SKM-1 treated with dmso at 0.1 percent for 144 hours (cell line): ENCODE data around the gene RAD51B.

Experiments used
- DNase-seq: peaks from one replicate; lab custom pipeline; 2025; ENCODE audit not compliant: unreplicated experiment; lab: John Stamatoyannopoulos, UW

The RAD51B gene

DNA sequence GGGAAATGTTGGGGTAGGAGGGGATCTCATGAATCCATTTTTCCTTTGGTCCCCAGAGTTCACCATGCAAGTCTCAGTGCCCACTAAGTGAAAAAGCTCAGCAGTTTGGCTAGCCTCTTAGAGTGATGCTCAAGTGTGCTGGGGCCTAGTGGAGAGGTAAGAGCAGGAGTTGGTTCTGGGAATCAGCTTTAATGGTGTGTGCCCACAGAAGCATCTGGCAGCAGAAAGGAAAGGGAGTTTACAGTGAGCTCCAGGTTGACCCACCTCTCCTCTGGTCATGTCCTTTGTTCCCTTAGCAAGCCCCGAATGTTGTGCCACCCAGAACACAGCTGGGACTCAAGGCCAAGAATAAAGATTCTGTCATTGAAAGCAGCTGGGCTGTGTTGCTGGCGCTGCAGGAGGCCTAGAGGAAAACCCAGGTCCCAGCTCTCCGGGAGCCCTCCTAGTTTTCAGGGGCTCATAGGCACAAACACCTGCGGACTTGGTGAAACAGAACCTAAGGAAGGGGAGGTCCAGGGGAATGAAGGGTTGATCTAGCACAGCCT lies 652.5 kb downstream of the RAD51B start:
- DNase-seq: no peak

DNA sequence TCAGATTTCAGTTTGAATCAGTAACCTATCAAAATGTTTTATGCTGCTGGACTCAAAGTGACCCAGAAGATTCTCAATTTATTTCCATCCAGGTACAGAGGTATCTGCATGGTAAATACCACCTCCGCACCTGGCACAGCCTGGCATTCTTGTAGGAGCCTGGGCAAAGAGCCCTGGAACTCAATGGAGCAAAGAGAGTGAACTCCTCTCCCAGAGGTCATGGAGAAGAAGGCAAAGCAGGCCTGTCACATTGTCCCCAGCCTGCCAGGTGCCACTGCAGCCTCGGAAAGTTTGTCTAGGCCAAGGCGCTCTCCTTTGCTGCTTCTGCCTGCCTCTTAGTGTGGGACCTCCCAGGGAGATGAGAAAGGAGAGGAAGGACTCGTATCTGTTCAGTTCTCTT lies 653.5 kb downstream of the RAD51B start:
- DNase-seq: no peak

- DNase-seq: no peak
Observed at GRCh38 chr14:68473794-68474193, 654.2 kb downstream of the RAD51B start.

GRCh38 chr14:68474741-68475140 lies 655.2 kb downstream of the RAD51B start:
- no peak for DNase-seq

DNA sequence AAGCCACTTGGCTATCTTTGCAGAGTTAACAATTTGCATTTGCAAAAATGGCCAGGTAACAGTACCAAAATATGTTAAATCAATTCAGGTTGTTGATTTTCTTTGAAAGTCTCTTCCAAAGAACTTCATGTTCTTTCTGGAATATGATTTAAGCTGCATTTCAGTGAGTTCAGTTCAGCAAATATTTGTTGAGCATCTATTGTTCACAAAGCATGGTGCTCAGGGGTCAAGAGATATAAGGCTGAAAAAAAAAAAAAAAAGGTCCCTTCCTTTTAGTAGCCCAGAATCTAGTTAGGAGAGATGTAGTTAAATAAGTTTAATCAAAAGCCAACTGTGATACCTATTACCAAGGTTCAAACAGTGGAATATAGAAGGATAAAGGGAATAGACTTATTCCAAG lies 656.2 kb downstream of the RAD51B start:
- no peak for DNase-seq

DNA sequence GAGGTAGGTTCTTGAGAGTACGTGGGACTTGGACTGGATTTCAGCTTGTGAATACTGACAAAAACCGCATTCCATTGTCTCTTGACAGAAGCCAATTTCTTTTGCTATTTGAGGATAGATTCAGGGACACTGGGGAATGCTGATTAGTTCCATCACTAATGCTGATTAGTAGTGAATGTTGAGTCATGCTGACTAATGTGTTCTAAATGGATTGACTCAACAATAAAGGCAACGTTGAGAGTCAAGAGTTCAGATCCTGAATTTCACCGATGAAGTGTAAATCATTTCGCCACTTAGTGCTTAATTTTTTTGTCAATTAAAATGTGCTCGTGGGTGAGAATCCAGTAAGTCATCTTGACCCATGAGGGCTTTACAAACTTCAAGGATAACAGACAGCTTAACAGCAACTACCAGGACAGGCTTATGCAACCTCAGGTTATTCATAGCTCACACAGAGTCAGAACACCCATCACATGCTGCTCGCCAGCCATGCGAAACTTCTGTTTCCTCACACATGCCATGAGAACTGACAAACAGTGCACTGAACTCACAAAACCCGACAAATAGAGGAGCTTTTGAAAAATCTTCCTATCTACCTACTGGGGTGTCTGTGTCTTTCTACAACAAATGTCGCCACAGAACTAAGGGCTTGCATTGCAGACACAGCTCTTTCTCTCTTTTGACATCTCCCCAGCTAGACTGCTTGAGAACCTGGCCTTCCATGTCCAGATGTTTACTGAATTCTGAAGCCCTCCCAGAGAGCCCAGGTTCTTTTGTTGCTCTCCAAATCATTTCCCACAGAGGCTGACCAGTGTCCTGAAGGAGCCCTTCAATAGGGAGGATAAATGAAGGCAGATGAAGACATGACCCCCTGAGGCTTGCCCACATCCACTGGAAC lies 656.9 kb downstream of the RAD51B start:
- DNase-seq: no peak

DNA sequence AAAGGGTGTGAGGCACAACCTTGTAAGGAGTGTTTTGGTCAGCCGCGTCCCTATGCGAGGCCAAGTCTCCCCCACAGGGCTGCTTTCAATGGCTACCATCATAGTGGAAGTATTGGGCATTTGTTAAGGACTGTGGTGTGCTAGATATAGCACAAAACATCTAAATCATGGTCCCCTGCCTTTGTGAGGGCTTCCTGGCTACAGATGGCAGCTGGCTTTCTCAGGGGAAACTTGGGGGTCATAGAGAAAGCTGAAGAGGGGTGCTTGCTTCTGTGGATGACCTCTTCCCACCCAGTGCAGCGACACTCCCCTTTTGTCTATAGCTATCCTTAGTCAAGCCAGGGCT lies 657.5 kb downstream of the RAD51B start:
- DNase-seq: no peak

DNA sequence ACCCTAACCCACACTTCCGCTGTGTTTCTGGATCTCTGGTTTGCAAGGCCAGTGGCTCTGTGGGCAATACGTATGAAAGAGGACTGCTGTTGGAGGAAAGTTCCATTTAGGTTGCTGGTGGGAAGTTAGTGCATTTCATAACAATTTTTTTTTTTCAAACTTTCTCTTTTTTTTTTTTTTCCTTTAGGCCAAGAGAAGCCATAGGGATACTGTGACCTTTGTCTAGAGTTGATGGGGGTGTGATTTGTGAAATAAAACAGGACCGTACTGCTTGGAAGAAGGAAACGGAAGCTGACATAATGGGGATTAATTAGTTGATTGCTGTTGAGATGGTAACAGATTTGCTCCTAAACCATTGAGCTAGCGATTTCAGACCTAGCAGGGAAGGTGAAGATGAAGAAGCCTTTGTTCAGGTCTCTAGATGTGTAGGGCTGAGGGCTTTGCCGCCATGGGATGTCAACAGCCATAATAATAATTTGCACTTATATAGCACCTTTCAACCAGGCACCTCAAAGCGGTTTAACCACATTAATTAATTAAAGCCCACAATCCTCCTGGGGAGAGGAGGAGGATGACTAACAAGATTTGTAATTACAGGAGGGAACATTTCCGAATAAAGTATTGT lies 658.0 kb downstream of the RAD51B start:
- no peak for DNase-seq

GRCh38 chr14:68479247-68479646 lies 659.7 kb downstream of the RAD51B start:
- no peak for DNase-seq

GRCh38 chr14:68482018-68482417 lies 662.4 kb downstream of the RAD51B start:
- no peak for DNase-seq

GRCh38 chr14:68482772-68483395 lies 663.3 kb downstream of the RAD51B start:
- DNase-seq: no peak

DNA sequence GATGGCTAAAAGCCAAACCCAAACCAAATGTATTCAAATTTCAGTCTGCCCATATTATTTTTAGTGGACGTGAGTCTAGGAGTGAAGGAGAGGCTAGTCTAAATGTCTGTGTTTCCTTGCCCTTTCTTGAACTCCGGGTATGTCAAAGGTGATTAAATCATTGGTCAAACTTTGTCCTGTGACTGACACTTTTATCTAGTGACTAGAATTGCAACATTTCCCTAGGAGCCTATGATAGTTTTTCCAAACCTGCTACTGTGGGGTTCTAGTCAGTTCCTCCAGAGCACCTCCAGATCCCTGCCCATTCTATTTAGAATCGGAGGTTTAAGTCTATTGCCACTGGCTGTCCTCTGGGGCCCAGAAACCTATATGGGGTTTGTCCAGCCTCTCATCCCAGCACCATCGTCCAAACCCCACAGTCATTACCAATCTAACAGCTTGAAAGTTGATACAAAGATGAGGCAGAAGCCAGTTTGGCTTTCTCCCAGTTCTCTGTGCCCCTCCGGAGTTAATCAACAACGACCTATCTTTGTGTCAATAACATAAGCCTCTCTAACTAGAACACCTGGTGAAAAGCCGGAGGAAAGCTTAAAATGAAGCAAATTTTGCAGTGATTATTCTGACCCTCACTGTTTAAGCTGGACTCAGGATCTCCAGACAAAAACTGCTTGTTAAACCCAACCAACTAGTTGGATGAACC lies 666.6 kb downstream of the RAD51B start:
- DNase-seq: no peak

DNA sequence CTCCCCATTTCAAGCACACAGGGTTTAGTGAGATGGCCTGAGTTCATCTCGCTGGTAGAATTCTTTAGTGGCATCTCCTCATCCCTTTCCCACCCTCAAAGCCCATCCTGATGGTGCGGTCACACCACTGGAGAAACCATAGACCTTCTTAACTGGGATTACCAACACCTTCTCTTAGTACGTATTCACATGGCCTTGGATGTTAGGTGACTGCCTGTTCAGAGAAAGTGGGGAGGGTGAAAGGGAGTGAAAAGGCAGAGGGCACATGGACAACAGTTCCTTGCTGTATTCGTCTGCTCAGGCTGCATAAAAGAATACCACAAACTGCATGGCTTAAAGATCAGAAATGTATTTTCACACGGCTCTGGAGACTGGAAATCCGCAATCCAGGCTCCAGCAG lies 667.2 kb downstream of the RAD51B start:
- DNase-seq: no peak

- no peak for DNase-seq
Observed at GRCh38 chr14:68487805-68488590, 668.4 kb downstream of the RAD51B start.

DNA sequence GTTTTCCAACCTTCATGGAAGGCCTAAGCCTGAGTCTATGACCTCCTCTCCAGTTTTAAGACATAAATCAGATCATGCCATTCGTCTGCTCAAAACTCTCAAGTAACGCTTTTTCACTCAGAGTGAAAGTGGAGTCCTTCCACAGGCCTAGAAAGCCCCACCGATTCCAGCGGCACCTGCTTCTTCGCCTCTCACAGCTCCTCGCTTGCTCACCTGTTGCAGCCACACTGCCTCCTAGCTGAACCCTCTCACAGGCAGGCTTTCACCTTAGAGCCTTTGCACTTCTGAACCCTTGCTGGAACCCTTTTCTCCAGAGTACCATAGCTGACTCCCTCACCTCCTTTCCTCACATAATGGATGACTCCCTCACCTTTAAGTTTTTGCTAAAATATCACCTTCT lies 672.2 kb downstream of the RAD51B start:
- no peak for DNase-seq

DNA sequence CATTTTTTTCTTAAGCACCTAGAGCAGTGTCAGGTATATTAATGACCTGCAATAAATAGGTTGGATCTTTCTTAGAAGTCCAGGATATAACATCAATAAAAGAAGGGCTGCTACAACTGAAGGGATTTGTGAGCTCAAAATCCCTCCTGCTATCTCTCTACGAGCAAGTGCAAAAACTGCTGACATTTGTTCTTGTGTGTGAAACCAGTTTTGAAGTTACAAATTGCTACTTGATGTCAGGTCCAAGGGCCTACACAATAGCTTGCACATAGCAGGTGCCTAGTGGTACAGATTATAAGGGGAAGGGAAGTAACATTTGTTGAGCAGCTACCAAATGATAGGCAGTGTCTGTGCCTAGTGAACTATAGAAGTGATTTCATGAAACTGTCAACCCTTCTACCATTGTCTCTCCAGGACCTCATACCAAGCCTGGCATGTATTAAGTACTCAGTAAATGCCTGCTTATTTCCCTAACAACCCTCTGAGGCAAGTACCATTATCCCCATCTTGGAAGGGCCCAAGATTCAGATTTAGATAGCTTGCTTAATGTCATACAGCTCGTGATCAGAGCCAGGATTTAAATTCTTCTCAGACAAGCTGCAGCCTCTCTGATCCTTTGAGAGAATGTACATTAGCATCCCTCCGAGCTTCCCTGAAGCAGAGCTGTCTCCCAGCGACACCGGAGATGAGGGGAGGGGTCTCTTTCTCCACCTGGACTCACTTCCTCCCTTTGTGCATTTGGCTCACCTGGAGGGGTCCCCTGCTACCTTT lies 673.0 kb downstream of the RAD51B start:
- no peak for DNase-seq

GRCh38 chr14:68493152-68493911 lies 673.8 kb downstream of the RAD51B start:
- no peak for DNase-seq

- DNase-seq: no peak
Observed at GRCh38 chr14:68495101-68496039, 675.8 kb downstream of the RAD51B start.
